Nucleus accumbens (tissue), 56 donors: Measurements from ENCODE around the gene PTPRR.
"Not testable (repeated sequence)": the region's sequence is repeated elsewhere in the genome, so short reads cannot be mapped to it uniquely, and the experiment has no call there.

Experiments used
- DNase-seq, 56 donors: peaks; one replicate each; lab custom pipeline; 2025; lab: John Stamatoyannopoulos, UW

The PTPRR gene

GRCh38 chr12:70842136-70842535 is 78.4 kb downstream of the PTPRR start:
- DNase-seq, result no peak

DNA sequence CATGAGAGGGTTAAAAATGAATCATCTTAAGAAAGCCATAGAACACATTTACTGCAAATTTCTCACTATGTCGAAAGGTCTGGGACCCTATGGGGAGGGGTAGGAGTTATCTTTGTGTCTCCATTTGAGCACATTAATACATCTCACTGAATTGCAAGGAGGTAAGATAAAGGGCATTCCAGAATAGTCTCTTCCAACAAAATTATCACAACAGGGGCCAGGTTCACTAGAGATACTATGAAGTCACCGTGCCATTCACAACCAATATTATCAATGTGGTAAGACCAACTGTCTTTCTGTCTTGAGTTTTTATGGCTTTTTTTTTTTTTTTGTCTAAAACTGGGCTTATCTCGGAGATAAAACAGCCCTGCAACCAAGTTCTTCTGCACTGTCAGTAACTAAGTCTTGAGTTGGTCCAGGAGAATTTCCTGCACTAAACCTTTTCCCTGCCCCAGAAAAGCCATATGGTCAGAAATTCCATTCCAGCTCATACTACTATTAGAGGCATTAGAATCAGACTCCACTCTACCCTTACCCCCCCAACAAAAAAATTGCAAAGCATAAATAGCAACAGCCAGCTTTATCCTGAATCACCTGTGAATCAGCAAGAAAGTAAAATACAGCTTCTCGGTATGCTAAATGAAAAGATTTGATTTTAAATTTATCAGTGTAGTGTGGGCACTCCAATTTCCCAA is 79.7 kb downstream of the PTPRR start:
- DNase-seq, result no peak

DNA sequence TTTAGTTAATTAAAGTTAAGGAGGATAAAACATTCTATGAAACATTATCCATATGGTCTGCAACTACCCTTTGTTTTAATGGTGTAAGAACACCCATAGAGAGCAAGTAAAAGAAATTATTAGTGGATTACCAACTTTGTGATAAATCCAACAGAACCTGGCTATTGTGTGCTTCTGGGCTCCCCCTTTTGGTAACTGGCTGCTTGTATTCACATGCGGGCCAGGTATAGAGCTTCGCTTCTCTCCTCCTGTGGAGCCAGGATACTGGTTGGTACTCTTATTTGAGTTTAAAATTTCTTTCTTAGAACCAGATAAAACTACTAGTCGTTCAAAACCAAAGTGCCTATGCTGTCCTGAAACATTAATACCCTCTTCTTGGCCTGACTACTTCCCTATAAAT is 81.0 kb downstream of the PTPRR start:
- DNase-seq, result no peak

- DNase-seq, result no peak
These were observed 82.4 kb downstream of the PTPRR start for GRCh38 chr12:70838127-70838526.

GRCh38 chr12:70837026-70837425 is 83.5 kb downstream of the PTPRR start:
- no peak for DNase-seq

DNA sequence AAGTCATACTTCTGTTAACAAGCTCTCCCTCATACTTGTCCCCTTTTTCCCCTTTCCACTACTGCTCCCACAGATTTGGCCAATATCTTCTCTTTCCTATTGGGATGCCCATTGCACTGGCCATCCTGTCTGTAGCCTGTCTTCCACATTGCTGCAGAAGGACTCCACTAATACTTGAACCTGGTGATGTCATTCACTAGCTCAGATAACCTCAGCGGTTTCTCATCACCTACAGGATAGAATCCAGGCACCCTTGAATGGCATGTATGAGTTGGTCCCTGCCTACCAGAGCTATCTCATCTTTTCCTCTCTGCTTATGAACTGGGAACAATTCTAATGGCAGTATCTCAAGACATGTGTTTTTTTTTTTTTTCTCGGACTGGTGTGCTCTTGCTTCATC is 84.6 kb downstream of the PTPRR start:
- DNase-seq, result no peak

- no peak for DNase-seq
These were observed 89.0 kb downstream of the PTPRR start for GRCh38 chr12:70831543-70831942.

DNA sequence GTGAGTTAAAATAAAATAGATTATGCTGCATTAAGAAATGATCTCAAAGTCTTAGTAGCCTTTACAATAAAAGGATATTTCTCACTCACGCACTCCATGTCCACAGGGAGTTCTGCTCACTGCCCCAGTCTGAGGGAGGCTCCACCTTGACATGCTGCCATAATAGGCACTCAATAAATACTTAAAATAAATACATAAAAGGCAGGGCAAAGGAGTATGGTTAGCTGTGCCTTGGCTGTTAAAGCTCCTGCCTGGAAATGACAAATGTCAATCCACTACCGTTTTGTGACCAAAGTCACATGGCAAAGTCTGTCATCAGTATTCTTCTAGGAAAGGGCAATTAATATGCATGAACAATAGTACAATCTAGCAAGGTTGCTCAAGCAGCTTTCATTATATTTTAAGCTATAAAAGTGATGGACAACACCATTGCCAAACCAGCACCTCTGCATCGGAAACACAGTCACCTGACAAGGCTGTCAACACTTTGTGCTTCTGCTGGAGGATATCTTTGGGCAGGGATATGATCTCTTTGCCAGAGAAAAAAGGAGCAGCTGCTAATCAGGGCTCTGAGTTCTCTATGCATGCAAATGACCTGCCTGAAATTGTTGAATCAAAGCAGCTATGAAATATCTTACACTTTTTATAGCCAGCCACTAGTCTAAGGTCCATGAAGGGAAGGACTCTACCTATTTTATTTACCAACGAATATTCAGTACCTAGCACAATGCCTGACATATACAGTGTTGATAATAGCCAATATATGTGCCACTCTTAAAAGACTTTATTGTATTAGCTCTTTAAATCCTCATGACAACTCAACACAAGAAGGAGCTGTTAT is 90.1 kb downstream of the PTPRR start:
- DNase-seq, result no peak

DNA sequence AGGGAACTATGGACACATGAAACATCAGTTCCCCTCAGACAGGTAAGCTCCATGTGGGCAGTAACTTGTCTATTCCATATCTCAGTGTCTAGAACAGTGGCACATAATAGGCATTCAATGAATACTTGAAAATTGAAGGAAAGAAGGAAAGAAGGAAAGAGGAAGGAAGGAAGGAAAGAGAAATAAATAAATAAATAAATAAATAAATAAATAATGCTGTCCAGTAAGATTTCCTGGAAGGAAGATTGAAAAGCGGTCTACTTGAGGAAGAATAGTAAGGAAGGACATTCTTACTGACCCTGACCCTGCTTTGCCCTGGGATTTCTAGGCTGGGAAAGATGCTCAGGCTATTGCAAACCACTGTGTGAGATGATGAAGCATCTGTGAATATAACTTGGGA is 91.5 kb downstream of the PTPRR start:
- DNase-seq, result no peak

DNA sequence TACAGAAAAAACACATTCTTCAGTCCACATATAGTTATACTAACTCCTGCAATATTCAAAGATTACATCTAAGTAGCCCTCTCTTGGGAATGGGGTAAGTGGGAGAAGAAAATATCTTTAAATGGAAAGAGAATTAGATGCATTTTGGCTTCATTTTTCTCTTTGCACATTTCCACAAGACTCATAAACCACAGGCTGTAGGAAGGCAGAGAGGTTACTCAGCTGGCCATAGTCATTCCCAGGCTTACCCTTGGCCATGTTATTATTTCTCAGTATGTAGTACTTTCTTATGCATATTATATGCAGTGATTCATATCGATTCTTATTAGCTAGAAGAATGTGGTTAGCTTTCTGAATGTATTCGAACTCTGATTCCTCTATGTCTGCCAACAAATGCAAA is 92.2 kb downstream of the PTPRR start:
- no peak for DNase-seq

- no peak for DNase-seq
These were observed 94.4 kb downstream of the PTPRR start for GRCh38 chr12:70826156-70826555.

DNA sequence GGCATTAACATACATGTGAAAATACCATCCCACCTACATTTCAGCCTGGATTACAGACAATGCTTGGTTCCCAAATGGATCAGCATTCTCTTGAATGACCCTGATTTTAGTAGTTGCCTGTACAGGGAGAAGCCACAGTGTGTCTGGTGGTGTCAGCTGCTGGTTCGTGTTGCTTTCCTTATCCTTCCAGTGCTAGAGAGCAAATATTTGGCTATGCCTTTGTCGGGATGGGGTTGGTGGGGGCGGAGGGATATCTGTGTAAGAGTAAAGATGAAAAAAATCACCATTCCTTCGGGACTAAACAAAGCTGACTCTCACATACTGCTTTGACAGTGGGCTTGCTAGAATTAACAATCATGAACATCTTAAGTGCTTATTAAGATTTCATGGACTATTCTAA is 96.0 kb downstream of the PTPRR start:
- DNase-seq, result no peak

- DNase-seq, result peak in 3 of 56 donors; percentile 2 to 20 (median 3)
These were observed 97.2 kb downstream of the PTPRR start for GRCh38 chr12:70823182-70823976.

GRCh38 chr12:70822412-70822811 is 98.1 kb downstream of the PTPRR start:
- peak in 7 of 56 donors; percentile 6 to 27 (median 15) for DNase-seq

- no peak for DNase-seq
These were observed 104.6 kb downstream of the PTPRR start for GRCh38 chr12:70815971-70816391.

DNA sequence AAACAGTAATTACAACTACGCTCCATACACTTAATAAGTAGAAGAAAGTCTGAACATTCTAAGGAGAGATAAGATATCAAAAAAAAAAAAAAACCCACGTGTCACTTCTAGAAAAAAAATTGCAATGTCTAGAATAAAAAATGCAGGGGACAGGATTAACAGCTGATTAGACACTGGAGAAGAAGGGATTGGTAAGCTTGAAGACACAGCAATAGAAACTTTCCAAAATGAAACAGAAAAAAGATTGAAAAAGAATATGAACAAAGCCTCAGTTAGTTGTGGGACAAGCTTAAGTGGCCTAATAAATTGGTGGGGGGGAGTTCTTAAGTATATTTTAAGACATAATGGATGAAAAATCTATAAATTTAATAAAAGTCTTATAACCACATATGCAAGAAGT is 105.5 kb downstream of the PTPRR start:
- no peak for DNase-seq

DNA sequence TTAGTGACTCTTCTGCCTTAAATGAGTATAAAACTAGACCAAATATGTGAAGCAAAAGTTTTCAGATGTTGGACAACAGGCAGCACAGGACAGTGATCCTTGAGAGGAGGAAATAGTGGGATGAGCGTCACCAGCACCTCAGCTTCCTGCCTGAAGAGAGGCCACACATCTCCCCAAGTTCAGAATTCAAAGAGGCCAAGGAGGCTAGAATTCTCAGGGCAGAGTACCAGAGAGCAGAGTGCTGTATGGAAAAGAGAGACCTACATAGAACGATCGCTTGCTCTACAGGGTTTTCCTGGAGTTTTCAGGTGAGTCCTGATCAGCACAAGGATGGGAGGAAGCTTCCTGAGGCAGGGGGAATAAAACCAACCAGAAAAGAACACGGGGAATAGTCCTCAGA is 107.0 kb downstream of the PTPRR start:
- no peak for DNase-seq

- peak in 3 of 56 donors; percentile 0 to 21 (median 6) for DNase-seq
These were observed 108.4 kb downstream of the PTPRR start for GRCh38 chr12:70812136-70812535.

DNA sequence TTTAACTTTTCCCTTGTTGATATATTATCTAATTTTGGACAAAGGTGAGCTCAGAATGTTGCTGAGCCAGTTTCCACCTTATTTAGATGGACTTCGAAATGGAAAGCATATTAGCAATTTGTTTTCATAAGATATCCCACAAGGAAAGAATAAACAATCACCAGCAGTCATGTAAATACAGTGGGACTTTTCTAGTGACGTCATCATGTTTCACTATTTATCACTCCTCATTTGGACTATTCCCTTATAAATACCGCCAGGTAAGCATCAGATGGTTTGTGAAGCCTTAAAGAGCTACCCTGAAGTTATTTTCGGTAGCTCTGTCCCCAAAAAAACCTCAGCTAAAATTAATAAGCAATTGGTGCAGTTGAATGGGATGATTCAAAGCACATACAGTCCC is 110.7 kb downstream of the PTPRR start:
- no peak for DNase-seq

GRCh38 chr12:70807993-70808392 is 112.5 kb downstream of the PTPRR start:
- not testable (repeated sequence) for DNase-seq

- no peak for DNase-seq
These were observed 113.7 kb downstream of the PTPRR start for GRCh38 chr12:70806827-70807226.
